ENCODE data around the gene FXYD7. TPM values are rescaled to one million over a fixed set of nuclear protein-coding genes. Genes with fewer than 3 reads are reported as not detected.

FXYD7 gene
- total and polyA plus RNA-seq, 2 of the 4 experiments (the other 2 are of a cell fraction): 0.31 TPM; not detected in 1

- Histone ChIP-seq H3K9ac (ENCODE audit: low read depth, low read length) (no peak overlapping the region), H3K18ac (ENCODE audit: low read depth, low read length) (no peak overlapping the region), H2BK15ac (ENCODE audit: low read depth, low read length) (no peak overlapping the region), H3K4me1 (ENCODE audit: control insufficient read depth, insufficient read depth, low read length) (no peaks in the 10 kb centered on the region), H2BK20ac (ENCODE audit: low read depth, low read length) (no peak overlapping the region), H2BK5ac (ENCODE audit: low read depth, low read length, poor library complexity, severe bottlenecking) (no peak overlapping the region), H4K8ac (ENCODE audit: low read depth in 2 of 2, low read length in 2 of 2) (no peak overlapping the region), H3K27me3 (ENCODE audit: control insufficient read depth, insufficient read depth, low read length) (peaks cover 20% of the 10 kb centered on the region; the same call in 1 of the 2 replicates), H2BK120ac (ENCODE audit: low read depth, low read length) (no peak overlapping the region), H3K9me1 (ENCODE audit: insufficient read depth, low read length) (no peaks in the 10 kb centered on the region), H4K20me1 (ENCODE audit: insufficient read depth, low read length) (peaks cover 3% of the 10 kb centered on the region; the same call in 1 of the 2 replicates), H3K36me3 (ENCODE audit: control insufficient read depth, insufficient read depth, low read length) (no peaks in the 10 kb centered on the region), H3K27ac (ENCODE audit: insufficient read depth, low read length) (no peak overlapping the region), H3K9me3 (ENCODE audit: control insufficient read depth, insufficient read depth, low read length) (no peaks in the 10 kb centered on the region), H3K14ac (replicated peaks; ENCODE audit: low read depth, low read length) (no peak overlapping the region), H2AK5ac (ENCODE audit: low read depth, low read length) (no peak overlapping the region), H2AK9ac (replicated peaks; ENCODE audit: low read depth, low read length, poor library complexity) (no peak overlapping the region), H3K56ac (ENCODE audit: extremely low read depth, insufficient read depth, low read length) (no peak overlapping the region), H3K4me2 (ENCODE audit: low read depth, low read length) (no peak overlapping the region), H3K79me1 (ENCODE audit: low read depth in 1 of 2, low read length in 2 of 2) (no peaks in the 10 kb centered on the region), H3K4me3 (ENCODE audit: insufficient read depth, low read depth, low read length) (no peak overlapping the region), H4K5ac (ENCODE audit: low read depth, low read length) (no peak overlapping the region), H3K23ac (ENCODE audit: low read depth, low read length) (no peak overlapping the region), H2AFZ (replicated peaks; ENCODE audit: low read length, poor library complexity) (no peak overlapping the region), H4K91ac (ENCODE audit: insufficient read depth, low read depth, low read length) (no peak overlapping the region), H3K4ac (ENCODE audit: low read depth, low read length) (no peak overlapping the region)
- in situ Hi-C loops (cut with MboI; ENCODE audit: low sequenced_read_pairs) (no loop called here), intact Hi-C loops (cut with micrococcal nuclease) (no loop called here), dilution Hi-C loops (cut with HindIII; ENCODE audit: low sequenced_read_pairs, unreplicated experiment) (no loop called here)
- no TSS peak for BruUV-seq (replicated peaks)
- no peak for ATAC-seq (ENCODE audit: low read depth)
- no peak for DNase-seq
- POLR2A ChIA-PET (ENCODE audit: unreplicated experiment): no interaction called here
- TF ChIP-seq BHLHE40 (IDR thresholded peaks at IDR 0.05; ENCODE audit: low read depth, low read length) (no peak), RCOR1 (IDR thresholded peaks at IDR 0.05; ENCODE audit: insufficient replicate concordance, low read length) (no peak), CEBPB (IDR thresholded peaks at IDR 0.05; ENCODE audit: low read depth, low read length) (no peak), RAD21 (IDR thresholded peaks at IDR 0.05; ENCODE audit: low read length) (no peak), POLR2A (IDR thresholded peaks at IDR 0.05; ENCODE audit: low read depth, low read length) (no peak), FOS (IDR thresholded peaks at IDR 0.05; ENCODE audit: low read depth, low read length) (no peak)
- TF ChIP-seq, protein P1, sequence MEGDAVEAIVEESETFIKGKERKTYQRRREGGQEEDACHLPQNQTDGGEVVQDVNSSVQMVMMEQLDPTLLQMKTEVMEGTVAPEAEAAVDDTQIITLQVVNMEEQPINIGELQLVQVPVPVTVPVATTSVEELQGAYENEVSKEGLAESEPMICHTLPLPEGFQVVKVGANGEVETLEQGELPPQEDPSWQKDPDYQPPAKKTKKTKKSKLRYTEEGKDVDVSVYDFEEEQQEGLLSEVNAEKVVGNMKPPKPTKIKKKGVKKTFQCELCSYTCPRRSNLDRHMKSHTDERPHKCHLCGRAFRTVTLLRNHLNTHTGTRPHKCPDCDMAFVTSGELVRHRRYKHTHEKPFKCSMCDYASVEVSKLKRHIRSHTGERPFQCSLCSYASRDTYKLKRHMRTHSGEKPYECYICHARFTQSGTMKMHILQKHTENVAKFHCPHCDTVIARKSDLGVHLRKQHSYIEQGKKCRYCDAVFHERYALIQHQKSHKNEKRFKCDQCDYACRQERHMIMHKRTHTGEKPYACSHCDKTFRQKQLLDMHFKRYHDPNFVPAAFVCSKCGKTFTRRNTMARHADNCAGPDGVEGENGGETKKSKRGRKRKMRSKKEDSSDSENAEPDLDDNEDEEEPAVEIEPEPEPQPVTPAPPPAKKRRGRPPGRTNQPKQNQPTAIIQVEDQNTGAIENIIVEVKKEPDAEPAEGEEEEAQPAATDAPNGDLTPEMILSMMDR (conservative IDR thresholded peaks at IDR 0.05; ENCODE audit: low read depth, low read length): no peak
- CTCF ChIA-PET: interaction anchor here (0.9 kb wide), 1 partner anchor 65 kb away, joined by 3 read pairs; no protein-coding TSS in a partner anchor
These were observed 10.8 kb upstream of the FXYD7 start for GRCh38 chr19:35132254-35132653.
